Inflammatory macrophage treated with lipopolysaccharide for 4 hours (primary cell): ENCODE results near the gene ADAMTS4.

ENCODE experiments used
- DNase-seq: peaks from one replicate; pipeline ENCODE4 v3.0.0-alpha.2; 2020

The ADAMTS4 gene

DNA sequence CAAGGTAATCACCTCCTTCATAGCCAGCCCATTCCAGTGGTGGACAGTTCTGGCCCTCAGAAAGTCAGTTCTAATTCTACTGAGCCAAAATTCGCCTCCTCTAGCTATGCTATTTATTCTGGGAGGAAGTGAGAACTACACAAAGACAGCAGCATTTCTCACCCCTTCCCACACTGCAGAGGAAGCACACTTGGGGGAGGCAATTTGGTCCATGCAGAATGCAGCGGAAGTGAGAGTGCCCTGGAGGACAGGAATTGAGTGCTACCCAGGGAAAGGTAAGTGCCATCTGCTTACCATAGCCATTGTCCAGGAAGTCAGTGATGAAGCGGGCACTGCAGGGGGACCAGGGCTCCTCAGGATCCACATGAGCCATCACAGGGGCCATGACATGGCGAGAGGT lies 3.7 kb downstream of the ADAMTS4 start:
- DNase-seq = peak; percentile 78

DNA sequence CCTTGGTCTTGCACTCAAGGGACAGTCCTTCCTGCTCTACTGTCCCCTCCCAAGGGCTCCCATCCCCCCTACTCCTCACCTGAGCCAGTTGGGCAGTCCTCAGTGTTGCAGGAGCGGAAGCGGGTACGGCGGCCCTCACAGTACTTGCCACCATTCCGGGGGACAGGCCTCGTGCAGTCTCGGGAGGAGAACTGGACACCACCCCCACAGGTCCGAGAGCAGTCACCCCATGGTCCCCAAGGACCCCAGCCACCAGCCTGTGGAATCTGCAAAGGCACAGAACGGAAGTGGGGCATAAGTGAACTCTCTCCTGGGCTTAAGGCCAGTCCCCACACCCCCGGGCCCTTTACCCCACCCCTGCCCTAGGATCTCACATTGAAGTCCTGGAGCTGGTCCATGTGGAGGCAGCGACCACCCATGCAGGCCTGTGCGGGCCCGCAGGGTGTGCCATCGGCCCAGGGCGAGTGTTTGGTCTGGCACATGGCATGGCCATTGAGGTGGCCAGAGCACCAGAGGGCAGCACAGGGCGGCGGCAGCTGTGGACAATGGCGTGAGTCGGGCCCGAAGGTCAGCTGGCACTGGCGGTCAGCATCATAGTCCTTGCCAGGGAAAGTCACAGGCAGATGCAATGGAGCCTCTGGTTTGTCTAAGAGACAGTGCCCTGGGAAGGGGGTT lies 5.2 kb downstream of the ADAMTS4 start:
- no peak for DNase-seq

DNA sequence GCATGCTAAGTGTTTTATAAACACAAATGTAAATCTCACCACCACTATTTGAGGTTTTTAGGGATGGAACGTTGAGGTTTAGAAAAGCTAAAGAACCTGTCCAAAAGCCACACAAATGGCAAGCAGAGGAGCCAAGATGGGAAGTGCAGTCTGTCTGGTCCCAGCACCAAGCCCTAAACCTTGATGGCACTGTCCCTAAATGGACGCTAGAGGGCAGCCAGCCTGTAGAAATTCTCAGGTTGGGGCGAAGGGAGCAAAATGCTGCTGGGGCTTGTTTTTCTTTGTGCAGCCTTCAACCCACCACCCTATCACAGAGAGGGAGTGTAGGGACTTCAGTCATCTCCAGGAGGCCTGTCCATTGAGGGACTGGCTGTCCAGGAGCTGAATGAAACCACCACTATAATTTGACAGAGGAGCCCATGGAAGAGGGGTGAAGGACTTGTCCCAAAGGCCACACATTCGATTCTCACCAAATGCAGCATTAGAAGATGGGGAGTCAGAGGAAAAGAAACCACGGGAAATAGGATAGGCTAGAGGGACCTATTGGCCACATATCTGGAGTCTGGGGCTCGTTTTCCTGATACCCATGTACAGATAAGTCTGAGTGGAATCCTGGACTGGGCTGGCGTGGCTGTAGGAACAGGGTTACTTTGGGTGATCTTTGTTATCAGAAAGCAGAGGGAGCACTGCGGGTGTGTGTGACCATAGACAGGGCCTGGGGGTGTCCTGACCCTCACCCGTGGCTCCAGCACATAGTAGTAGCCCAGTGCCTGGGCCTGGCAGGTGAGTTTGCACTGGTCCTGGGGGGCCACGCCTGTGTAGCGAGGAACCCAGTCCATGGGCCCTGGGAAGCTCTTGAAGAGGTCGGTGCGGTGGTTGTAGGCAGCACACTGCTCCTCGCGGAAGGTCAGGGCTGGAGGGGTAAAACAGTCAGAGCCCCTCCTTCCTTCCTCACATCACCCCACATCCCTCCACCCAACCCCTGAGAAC lies 6.1 kb downstream of the ADAMTS4 start:
- peak; percentile 73 for DNase-seq

DNA sequence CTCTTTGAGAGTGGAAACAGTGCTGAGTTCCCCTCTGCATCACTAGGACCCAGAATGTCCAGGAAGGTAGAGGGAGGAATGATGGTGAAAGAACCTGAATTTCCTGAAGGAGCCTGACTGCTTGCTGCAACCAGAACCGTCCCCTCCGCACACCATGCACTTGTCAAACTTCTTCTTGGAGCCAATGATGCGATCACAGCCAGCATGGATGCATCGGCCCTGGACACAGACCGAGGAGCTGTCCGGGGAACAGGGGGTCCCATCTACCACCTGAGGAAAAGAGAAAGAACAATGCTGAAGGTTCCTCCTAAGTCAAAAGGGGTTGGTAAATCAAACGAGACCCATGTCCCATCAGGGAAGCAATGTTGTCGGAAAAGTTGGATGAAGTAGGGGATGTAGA lies 6.9 kb downstream of the ADAMTS4 start:
- DNase-seq = no peak

DNA sequence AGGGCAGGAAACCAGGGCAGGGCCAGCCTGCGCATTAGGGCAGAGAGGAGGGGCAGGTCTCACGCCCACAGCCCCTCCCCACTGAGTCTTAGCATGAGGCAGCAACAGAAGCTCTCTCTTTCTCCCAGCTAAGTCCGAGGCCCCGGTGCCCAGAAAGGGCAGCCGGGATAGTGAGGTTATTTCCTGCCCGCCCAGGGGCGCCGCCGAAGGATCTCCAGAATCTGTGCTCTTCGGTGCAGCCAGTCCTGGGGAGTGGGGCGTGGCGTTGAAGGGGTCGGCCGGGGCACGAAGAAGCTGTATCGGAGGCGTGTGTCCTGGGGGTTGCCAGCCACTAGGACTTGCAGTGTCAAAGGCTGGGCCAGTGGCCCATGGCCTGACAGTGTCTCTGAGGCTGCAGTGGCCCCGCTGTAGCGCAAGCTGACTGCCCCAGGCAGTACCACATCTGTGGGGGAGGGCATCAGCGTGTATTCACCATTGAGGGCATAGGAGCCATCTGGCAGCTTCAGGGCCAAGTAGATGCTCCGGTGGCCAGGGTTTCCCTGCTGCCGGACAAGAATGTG lies 7.8 kb downstream of the ADAMTS4 start:
- no peak for DNase-seq

DNA sequence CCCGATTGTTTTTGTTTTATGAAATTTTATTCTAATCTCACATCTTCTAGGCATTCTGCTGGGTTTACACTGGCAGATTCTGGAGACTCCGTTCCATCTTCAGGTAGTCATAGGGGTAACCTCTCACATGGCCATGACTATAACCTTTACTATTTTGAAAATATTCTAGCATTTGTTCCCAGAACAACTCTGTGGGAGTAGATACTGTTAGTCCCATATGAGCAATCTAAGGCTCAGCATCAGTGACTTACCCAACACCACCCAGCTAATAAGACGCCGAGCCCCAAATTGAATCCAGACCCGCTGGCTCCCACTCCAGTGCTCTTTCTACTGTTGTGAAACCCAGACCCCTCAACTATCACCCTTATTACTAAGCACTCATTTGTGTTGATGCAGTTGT lies 9.8 kb downstream of the ADAMTS4 start:
- DNase-seq = no peak

DNA sequence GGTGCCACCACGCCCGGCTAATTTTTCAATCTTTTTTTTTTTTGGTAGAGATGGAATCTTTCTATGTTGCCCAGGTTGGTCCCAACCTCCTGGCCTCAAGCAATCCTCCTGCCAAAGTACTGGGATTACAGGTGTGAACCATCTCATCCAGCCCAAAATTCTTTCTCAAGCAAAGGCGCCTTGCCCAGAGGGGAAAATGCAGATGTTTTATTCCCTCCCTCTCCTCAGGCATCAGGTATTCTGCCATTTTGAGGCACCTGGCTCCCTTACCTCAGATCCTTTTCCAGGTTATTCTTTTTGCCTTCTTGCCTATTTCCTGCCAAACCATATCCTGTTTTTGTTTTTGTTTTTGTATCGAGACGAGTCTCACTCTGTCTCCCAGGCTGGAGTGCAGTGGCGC lies 10.5 kb downstream of the ADAMTS4 start:
- DNase-seq = no peak

DNA sequence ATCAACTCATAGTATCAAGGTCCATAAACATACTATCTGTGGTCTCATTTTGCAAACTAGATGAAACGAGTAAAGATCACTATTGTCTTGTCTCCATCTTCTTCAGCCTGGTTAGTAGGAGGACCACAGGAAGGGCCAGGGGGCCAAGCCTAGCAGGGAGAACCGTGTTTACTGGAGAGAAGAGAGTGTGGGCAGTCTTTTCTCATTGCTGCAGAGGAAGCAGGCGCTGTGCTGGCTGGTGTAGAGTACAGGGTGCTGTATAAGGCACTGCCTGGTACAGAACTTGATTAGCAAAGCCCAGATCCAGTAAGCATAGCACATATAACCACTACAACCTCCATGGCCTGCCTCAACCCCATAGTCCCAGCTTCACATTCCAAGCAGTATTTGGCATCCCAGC lies 11.5 kb downstream of the ADAMTS4 start:
- DNase-seq = no peak

DNA sequence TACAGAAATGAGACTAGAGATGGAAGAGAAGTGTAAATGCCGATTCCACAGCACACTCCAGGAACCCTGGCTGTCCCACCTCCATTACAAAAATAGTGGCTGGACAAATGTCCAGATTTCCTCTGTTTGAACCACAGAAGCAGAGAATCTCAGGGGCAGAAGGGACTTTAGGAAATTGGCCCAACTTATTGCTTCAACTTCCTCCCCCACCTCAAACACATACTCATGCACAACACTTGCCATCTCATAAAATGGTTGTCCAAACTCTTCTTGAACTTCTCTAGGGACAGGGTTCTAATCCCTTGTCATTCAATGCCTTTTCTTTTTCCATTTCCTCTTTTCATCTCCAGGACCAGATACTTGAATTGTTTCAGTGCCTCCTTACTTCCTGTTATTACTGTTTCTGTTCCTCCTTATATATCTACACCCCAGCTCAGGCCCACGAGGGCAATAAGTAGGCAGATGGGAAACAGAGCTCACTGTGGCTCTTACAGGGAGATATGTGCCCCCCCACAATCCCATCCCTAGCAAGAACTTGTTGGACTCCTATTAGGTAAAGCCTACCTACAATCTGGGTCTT lies 13.0 kb downstream of the ADAMTS4 start:
- peak; percentile 94 for DNase-seq

DNA sequence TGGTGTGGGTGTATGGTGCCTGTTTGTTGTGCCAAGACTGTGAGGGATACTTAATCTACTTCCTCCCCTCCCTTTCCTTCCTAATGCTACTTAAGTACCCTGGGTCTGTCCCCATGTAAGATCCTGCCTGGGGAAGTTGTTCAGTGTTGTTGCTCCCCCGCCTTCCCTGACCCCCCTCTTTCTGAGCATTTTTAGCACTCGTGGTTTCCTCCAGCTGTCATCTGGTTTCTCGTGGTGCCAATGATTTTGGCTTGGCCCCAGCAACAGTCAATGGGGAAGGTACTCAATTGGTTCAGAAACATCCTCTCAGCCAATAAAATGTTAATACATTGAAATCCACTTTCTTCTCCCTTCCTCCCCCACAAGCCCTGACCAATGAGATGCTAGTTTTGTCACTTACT lies 13.6 kb downstream of the ADAMTS4 start:
- DNase-seq = peak; percentile 85

DNA sequence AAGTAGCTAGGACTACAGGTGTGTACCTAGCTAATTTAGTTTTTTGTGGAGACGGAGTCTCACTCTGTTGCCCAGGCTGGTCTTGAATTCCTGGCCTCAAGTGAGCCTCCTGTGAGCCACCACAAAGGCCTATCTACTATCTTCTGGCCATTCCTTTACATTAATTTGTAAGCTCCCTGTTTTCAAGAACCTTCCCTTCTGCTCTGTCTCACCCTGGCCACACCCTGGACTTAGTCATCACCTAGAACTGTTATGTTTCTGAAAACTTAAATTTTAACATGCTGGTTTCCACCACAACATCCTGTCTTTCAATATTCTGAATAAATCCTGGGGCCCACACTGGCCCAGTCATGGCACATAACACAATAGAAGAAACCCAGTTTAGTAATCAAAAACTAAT lies 16.6 kb downstream of the ADAMTS4 start:
- peak; percentile 77 for DNase-seq

DNA sequence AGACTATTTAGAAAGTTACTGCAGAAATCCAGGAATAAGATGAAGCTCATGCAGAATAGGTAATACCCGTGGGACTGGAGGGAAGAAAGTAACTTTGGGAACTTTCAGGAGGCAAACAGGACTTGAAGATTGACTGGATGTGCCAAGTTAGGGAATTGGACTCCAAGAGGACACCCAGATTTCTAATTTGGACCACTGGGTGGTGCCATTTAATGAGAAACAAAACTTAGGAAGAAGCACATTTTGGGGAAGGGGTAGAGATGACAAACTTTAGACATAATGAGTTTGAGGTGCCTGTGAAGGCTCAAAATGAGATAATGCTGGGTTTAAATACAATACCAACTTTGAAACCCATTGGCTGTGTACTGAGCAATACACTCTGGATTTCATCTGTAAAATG lies 18.2 kb downstream of the ADAMTS4 start:
- DNase-seq = peak; percentile 35

DNA sequence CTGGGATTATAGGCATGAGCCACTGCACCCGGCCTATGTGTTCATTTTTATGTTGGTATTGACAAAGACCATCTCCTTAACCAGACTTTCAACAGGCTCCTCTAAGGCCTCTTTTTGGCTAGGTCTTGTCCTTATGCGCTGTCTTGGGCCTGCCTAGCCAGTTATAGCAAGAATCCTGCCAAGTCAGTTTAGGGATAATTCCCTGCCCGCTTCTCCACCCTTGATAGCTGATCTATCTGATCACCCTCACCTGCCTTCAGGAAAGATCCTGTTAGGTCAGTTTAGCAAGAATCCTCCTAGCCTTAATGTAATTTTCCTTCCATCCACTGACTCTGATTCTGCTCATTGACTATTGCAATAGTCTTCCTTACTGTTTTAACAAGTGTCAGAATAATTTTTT lies 19.2 kb downstream of the ADAMTS4 start:
- no peak for DNase-seq

DNA sequence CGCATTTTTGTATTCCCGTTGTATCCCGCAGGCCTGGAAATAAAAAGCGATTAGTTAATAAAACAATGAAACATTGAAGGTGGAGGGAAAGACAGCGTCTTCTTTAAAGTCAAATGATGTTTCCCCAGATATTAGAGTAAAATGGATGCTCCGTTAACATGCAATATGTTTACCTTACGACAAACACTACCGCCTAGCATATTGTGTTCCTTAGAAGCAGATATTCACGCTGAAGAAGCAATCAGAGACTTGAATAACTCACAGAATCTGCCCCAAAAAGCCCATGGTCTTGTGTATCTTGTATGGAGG lies 21.0 kb downstream of the ADAMTS4 start:
- DNase-seq = no peak

DNA sequence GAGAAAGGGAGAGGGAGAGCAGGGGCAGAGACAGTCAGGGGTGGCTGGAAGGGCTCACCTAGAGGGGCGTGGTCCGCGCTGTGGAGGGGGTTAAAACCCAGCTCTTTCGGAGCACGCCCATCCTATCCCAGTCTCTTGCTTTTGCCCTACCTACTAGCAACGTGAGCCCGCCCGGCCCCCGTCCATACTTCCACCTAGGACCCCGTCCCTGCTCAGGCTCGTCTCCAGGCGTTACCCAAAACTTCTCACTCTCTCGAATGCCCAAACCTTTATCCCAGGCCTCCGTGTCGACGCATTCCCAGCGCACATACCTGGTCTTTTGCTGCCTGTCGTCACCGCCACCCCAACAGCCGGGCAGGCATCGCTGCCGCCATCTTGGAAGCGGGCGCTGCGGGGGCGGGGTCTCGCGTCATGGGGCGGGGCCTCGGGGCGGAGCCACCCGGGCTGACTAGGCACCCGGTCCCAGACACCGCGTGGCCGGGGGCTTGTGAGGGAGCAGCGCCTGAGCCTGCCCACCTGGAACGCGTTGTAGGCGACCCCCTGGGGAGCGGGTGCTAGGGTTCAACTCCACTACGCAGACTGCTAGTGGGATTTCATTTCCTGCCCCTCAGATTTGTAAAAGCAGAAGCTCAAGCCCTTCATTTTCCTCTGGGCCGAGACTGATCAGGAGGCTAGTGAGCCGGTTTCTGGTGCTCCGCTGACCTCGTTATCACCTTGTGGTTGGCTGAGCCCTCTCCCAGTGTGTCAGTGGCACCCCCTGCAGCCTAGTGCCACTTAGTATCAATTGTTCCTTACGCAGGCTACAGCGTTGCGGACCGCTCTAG lies 21.5 kb downstream of the ADAMTS4 start, which contains the start of gene B4GALT3:
B4GALT3 (minus strand) TSS at position 396 of the 824 bp plus-strand sequence. CDS start 1,447 bp downstream, outside the sequence.
- peak; percentile 78 for DNase-seq

DNA sequence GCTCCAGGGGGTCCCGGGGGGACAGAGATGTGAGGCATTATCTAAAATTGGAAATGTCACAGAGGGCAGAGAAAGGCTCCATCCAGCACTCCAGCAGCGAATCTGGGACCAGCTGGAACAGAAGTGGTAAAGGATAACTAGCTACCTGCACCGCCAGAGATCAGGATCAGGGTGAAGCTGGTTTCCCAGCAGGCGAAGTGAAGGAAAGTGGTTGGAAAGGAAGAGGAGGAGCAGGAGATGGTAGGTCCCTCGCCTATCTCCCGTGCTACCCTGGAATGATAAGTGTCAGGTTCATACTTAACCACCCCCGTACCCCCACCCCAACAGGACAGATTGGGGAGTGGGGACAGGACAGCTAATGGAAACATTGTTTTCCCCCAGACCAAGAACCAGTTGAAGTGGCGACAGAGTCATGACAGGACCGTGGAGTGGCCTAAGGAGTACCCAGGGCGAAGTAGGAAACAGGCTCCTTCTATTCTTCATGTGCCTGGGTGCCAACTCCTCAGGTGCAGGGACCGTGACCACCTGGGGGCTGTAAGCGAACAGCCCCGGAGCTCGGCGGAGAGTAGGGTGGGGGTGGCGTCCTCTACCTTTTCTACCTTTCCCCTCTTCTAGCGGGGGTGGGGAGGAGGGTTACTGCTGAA lies 22.3 kb downstream of the ADAMTS4 start:
- DNase-seq = no peak

DNA sequence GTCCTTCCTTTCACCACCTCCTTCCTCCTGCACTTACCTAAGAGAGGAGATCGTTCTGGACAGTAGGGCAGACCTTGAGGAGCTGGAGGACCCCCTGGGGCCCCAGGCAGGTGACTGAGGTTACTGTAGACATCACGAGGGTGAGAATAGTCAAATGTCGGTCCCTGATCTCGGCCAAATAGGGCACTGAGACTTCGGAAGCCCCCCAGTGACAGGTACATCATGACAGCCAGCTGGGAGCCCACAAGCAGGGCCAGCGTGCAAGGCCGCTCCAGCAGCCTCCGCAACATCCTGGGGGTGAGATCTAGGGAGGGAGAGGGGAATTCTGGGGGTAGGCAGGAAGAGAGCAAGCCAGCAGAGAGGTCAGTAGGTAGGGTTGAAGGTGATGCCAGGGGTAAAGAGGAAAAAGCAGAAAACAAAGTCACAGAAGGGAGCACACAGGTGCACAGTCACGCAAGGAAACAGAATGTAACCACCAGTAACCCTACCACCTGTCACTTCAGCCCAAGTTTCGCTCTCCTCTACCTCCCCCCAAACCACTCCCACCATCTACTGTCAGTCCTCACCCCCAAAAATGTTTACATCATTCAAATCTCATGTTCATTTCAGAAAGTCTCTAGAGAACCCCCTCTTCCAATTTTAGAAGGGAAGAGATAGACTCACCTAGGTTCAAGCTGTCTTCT lies 22.9 kb downstream of the ADAMTS4 start:
- no peak for DNase-seq

DNA sequence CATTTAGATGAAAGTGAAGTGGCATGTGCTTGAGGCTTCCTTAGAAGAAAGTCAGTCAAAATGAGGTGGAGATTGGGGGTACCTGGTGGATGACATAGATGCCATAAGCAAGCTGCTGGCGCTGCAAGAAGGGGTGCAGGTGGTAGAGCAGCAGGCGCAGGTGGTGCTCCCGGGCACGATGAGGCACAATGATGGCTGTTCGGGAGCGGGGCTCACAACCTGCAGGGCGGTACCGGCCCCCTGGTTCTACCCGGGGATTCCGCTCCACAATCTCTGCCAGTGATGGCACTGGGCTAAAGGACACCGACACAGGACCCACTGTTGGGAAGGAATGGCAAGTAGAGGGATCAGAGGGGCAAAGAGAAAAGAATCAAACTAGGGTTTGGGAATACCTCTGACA lies 23.9 kb downstream of the ADAMTS4 start:
- no peak for DNase-seq

DNA sequence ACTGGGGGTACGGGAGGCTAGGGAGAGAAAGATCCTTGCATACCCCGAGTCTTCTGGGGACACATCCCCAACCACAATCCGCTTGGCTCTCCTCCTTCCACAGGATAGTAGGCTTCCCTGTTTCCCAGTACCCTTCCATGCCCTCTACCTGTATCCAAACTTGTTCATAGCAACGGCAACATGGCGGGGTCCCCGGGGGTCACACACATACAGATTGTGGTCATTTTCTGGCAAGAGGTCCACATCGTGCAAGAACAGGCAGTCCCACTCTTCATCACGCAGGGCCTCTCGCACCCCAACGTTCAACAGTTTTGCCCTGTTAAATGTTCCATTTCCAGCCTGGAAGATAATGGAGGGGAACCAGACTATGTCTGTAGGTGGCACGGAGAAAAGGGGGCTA lies 25.1 kb downstream of the ADAMTS4 start:
- no peak for DNase-seq

DNA sequence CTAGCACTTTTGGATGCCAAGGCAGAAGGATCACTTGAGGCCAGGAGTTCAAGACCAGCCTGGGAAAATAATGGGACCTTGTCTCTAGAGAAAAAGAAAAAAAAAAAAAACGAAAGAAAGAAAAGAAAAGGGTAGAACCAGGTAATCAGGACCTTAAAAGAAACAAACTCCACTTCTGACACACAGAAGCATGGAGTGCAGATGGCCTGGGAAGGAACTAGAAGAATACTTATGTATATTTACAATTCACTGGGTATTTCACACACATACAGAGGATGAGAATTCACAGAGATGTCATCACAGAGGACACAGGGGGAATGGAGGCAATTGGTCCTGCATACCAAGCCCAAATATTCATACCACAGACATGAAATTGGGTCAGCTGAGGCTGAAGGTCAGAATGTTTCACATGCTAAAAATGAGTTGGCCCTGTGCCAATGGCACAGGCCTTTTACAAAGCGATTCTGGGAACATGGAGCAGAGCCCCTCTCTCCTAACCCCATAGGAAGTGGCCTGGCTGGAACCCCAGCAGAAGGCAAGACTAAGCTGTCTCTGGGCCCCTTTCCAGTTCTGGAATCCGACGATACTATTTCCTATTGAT lies 26.0 kb downstream of the ADAMTS4 start:
- no peak for DNase-seq

DNA sequence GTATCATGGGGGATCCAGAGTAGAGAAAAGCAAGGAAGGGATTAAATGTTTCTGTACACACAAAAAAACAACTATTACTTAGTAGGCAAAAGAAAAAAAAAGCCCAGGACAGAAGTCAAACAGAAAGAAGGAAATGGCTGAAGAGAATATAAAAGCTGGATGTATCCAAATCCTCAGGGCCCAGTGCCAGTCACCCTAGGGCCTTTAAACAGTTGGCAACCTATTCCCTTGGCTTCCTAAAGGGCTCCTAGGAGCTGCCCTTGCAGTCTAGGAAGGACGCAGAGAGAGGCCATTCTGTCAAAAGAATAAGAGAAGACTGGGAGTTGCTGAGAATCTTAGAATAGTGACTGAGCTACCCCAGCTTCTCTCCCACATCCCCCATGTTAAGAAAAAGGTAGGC lies 26.5 kb downstream of the ADAMTS4 start:
- no peak for DNase-seq
